Breast epithelium (tissue), 3 donors: Measurements from ENCODE around the gene SCN7A.

Source experiments
- POLR2A ChIP-seq: fragments of 450-650 bp; IDR thresholded peaks from one replicate; pipeline ENCODE4 v1.6.1; 2016; ENCODE audit warnings: antibody characterized with exemption, mild to moderate bottlenecking, moderate library complexity
- TF ChIP-seq, protein P1 (sequence below), 3 donors: fragments of 450-650 bp; IDR thresholded peaks; one replicate each; pipeline ENCODE4 v1.5.1; 2016 to 2017; ENCODE audit warnings: antibody characterized with exemption in 3 of 3, mild to moderate bottlenecking in 3 of 3, moderate library complexity in 3 of 3

- no peak for TF ChIP-seq POLR2A
- TF ChIP-seq, protein P1, sequence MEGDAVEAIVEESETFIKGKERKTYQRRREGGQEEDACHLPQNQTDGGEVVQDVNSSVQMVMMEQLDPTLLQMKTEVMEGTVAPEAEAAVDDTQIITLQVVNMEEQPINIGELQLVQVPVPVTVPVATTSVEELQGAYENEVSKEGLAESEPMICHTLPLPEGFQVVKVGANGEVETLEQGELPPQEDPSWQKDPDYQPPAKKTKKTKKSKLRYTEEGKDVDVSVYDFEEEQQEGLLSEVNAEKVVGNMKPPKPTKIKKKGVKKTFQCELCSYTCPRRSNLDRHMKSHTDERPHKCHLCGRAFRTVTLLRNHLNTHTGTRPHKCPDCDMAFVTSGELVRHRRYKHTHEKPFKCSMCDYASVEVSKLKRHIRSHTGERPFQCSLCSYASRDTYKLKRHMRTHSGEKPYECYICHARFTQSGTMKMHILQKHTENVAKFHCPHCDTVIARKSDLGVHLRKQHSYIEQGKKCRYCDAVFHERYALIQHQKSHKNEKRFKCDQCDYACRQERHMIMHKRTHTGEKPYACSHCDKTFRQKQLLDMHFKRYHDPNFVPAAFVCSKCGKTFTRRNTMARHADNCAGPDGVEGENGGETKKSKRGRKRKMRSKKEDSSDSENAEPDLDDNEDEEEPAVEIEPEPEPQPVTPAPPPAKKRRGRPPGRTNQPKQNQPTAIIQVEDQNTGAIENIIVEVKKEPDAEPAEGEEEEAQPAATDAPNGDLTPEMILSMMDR (IDR thresholded peaks at IDR 0.05): no peak
These were observed 57.9 kb downstream of the SCN7A start for GRCh38 chr2:166436189-166436588.
